GM06990 (cell line): Measurements from ENCODE around the gene SLC10A7.

ENCODE experiments used
- DNase-seq: peaks from one replicate; pipeline ENCODE4 v3.0.0-alpha.2; 2011; ENCODE audit not compliant: insufficient read length; ENCODE audit errors: extremely low read depth
- H3K27me3 ChIP-seq: replicated peaks from 2 replicates; pipeline ENCODE4 v1.6.0; 2011; ENCODE audit warnings: low read length; ENCODE audit not compliant: control insufficient read depth, insufficient read depth
- H3K36me3 ChIP-seq: 2 replicates; pipeline ENCODE4 v1.5.1; 2011; ENCODE audit warnings: low read length; ENCODE audit not compliant: control insufficient read depth, insufficient read depth
- H3K4me3 ChIP-seq: replicated peaks from 2 replicates; pipeline ENCODE4 v1.5.1; 2011; ENCODE audit warnings: low read depth, mild to moderate bottlenecking, control low read depth, low read length
- TF ChIP-seq, protein P1 (sequence below): IDR thresholded peaks from 2 replicates; pipeline ENCODE4 v1.5.1; 2011; ENCODE audit warnings: low read length, control low read depth, mild to moderate bottlenecking, inconsistent platforms; ENCODE audit not compliant: insufficient read depth, poor library complexity, severe bottlenecking

Gene SLC10A7

DNA sequence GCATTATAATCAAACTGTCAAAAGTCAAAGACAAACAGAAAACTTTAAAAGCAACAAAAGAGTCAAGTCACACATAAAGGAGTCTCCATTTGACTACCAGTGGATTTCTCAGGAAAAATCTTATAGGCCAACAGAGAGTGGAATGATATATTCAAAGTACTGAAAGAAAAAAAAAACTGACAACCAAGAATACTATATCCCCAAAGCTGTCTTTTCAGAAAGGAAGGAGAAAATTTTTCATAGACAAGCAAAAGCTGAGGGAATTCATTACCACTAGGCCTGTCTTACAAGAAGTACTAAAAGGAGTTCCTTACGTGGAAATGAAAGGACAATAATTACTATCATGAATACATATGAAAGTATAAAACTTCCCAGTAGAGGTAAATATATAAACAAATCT lies 39.0 kb downstream of the SLC10A7 start:
- DNase-seq: no peak
- TF ChIP-seq, protein P1, sequence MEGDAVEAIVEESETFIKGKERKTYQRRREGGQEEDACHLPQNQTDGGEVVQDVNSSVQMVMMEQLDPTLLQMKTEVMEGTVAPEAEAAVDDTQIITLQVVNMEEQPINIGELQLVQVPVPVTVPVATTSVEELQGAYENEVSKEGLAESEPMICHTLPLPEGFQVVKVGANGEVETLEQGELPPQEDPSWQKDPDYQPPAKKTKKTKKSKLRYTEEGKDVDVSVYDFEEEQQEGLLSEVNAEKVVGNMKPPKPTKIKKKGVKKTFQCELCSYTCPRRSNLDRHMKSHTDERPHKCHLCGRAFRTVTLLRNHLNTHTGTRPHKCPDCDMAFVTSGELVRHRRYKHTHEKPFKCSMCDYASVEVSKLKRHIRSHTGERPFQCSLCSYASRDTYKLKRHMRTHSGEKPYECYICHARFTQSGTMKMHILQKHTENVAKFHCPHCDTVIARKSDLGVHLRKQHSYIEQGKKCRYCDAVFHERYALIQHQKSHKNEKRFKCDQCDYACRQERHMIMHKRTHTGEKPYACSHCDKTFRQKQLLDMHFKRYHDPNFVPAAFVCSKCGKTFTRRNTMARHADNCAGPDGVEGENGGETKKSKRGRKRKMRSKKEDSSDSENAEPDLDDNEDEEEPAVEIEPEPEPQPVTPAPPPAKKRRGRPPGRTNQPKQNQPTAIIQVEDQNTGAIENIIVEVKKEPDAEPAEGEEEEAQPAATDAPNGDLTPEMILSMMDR: no peak
- H3K4me3 ChIP-seq: no peak overlapping the region
- no peaks in the 10 kb centered on the region for H3K27me3 ChIP-seq
- no peaks in the 10 kb centered on the region; the same call in 1 of the 2 replicates for H3K36me3 ChIP-seq

GRCh38 chr4:146481246-146481645 lies 40.5 kb downstream of the SLC10A7 start:
- Histone ChIP-seq H3K36me3 (no peaks in the 10 kb centered on the region; the same call in 1 of the 2 replicates), H3K4me3 (no peak overlapping the region), H3K27me3 (no peaks in the 10 kb centered on the region)
- TF ChIP-seq, protein P1: no peak
- DNase-seq: no peak

DNA sequence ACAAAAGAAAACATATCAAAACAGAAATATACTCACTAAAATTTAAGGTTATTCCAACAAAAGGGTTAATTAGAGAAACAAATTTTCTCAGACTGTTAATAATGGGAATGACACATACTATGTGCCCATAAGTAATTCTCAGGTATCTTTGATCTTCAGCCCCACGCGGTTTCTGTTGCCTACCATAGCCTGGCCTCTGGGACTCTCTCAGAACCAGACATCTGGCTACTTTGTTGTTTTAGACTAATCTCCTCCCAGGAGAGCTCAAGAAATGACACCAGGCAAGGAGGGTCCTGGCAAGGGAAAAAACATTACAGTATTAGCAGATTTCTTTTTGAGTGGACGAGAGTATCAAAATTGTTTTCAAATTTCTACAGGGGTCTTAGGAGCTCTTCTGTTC lies 43.7 kb downstream of the SLC10A7 start:
- H3K36me3 ChIP-seq: no peaks in the 10 kb centered on the region; the same call in 1 of the 2 replicates
- TF ChIP-seq, protein P1: no peak
- no peak for DNase-seq
- H3K4me3 ChIP-seq: no peak overlapping the region
- H3K27me3 ChIP-seq: no peaks in the 10 kb centered on the region

GRCh38 chr4:146477054-146477453 lies 44.7 kb downstream of the SLC10A7 start:
- TF ChIP-seq, protein P1: no peak
- Histone ChIP-seq H3K36me3 (no peaks in the 10 kb centered on the region; the same call in 1 of the 2 replicates), H3K4me3 (no peak overlapping the region), H3K27me3 (no peaks in the 10 kb centered on the region)
- no peak for DNase-seq

GRCh38 chr4:146472404-146472803 lies 49.3 kb downstream of the SLC10A7 start:
- Histone ChIP-seq H3K27me3 (no peaks in the 10 kb centered on the region), H3K36me3 (no peaks in the 10 kb centered on the region), H3K4me3 (no peak overlapping the region)
- DNase-seq: no peak
- TF ChIP-seq, protein P1: no peak

GRCh38 chr4:146470604-146471003 lies 51.1 kb downstream of the SLC10A7 start:
- Histone ChIP-seq H3K36me3 (no peaks in the 10 kb centered on the region), H3K4me3 (no peak overlapping the region), H3K27me3 (no peaks in the 10 kb centered on the region)
- TF ChIP-seq, protein P1: no peak
- no peak for DNase-seq
